Measurements from ENCODE around the gene DNAJA4. TPM values are rescaled to one million over a fixed set of nuclear protein-coding genes. Genes with fewer than 3 reads are reported as not detected.
A peak's percentile ranks its signal among the peaks of the same experiment; 100 is the strongest.

The DNAJA4 gene
- 0.08 TPM for polyA plus RNA-seq (2013, experiment 1 of 2)
- polyA plus RNA-seq (2013, experiment 2 of 2), result 0.06 TPM

DNA sequence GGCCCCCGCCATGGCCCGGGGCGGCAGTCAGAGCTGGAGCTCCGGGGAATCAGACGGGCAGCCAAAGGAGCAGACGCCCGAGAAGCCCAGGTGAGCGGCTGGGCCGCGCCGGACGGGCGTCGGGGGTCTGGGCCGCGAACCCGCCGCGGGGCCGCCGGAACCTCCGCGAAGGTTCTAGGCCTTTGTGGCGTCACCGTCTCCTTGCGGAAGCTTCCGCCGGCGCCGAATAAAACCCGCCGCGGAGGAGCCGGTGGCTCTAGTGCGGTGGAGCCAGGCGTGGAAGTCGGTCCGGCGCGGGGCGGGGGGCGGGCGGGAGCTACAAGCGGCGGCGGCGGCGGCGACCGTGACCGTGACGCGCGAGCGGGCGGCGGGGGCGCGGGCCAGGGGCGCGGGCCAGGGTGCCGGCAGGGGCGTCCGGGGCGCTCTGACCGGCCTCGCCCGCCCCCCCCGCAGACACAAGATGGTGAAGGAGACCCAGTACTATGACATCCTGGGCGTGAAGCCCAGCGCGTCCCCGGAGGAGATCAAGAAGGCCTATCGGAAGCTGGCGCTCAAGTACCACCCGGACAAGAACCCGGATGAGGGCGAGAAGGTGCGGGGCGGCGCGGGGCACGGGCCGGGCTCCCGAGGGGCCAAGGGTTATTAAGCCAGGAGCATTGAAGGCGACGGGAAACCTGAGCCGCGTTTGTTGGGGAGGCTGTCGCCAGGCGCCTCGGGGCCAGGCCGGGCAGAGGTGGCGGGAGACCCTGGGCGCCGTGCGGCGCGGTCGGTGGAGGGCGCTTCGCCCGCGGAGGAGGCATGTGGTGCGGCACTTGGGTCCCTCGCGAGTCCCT is at the start of gene DNAJA4:
TSS of gene DNAJA4 (plus strand) at position 259 of the 833 bp plus-strand sequence. CDS start at position 461, 202 bp downstream.
- H2BK5ac ChIP-seq (ENCODE audit: low read length), result no peak within 1 kb of the TSS
- H3K4ac ChIP-seq (ENCODE audit: low read length), result no peak within 1 kb of the TSS
- peak within 1 kb of the TSS; percentile 19 for H2AK5ac ChIP-seq (ENCODE audit: low read depth, low read length)
- no peak within 1 kb of the TSS for H3K4me2 ChIP-seq (ENCODE audit: insufficient read depth, low read length, poor library complexity, severe bottlenecking)
- peak within 1 kb of the TSS; percentile 29 for H3K23ac ChIP-seq (ENCODE audit: low read depth, low read length, poor library complexity)
- no peaks in the 10 kb centered on the region for H3K36me3 ChIP-seq (replicated peaks in 1 of 2; ENCODE audit: control insufficient read depth in 2 of 2, insufficient read depth in 2 of 2, low read length in 2 of 2)
- DNase-seq (ENCODE audit: low spot score), result no peak
- no peak within 1 kb of the TSS for H2BK120ac ChIP-seq (ENCODE audit: low read depth, low read length)
- peak within 1 kb of the TSS; percentile 42 for H2BK12ac ChIP-seq (ENCODE audit: low read length)
- no peak within 1 kb of the TSS for H3K18ac ChIP-seq (ENCODE audit: low read length)
- H3K9me3 ChIP-seq (replicated peaks in 1 of 2; ENCODE audit: control insufficient read depth in 2 of 2, insufficient read depth in 1 of 2, low read depth in 1 of 2, low read length in 2 of 2), result no peaks in the 10 kb centered on the region
- H3K4me1 ChIP-seq (ENCODE audit: control insufficient read depth in 2 of 2, insufficient read depth in 1 of 2, low read depth in 1 of 2, low read length in 2 of 2), result peaks cover 0 to 4% of the 10 kb centered on the region in 2 donors
- no peak within 1 kb of the TSS for H4K91ac ChIP-seq (ENCODE audit: low read depth, low read length, poor library complexity)
- H3K4me3 ChIP-seq (ENCODE audit: low read length in 2 of 2), result no peak within 1 kb of the TSS
- H3K27me3 ChIP-seq (ENCODE audit: control insufficient read depth in 3 of 3, insufficient read depth in 3 of 3, low read depth in 1 of 3, low read length in 3 of 3), result peaks cover 0 to 19% (median 7%) of the 10 kb centered on the region in 3 experiments
- peak within 1 kb of the TSS; percentile 40 for H3K14ac ChIP-seq (ENCODE audit: low read length)
- peak within 1 kb of the TSS; percentile 15 for H2BK15ac ChIP-seq (ENCODE audit: low read length)
- H3K9ac ChIP-seq (ENCODE audit: low read depth, low read length, poor library complexity), result peak within 1 kb of the TSS; percentile 27
- WGBS, 2 donors (ENCODE audit: extremely low coverage in 2 of 2, insufficient read length in 2 of 2, insufficient replicate concordance in 1 of 2), result no CpG with 5 or more reads among the region's 107 CpGs
- no peak within 1 kb of the TSS for H2AFZ ChIP-seq (ENCODE audit: low read length)
- H3K27ac ChIP-seq (replicated peaks; ENCODE audit: low read length), result no peak within 1 kb of the TSS
- H3K79me1 ChIP-seq (ENCODE audit: low read depth, low read length), result no peaks in the 10 kb centered on the region
- H4K8ac ChIP-seq (ENCODE audit: low read depth, low read length), result no peak within 1 kb of the TSS

DNA sequence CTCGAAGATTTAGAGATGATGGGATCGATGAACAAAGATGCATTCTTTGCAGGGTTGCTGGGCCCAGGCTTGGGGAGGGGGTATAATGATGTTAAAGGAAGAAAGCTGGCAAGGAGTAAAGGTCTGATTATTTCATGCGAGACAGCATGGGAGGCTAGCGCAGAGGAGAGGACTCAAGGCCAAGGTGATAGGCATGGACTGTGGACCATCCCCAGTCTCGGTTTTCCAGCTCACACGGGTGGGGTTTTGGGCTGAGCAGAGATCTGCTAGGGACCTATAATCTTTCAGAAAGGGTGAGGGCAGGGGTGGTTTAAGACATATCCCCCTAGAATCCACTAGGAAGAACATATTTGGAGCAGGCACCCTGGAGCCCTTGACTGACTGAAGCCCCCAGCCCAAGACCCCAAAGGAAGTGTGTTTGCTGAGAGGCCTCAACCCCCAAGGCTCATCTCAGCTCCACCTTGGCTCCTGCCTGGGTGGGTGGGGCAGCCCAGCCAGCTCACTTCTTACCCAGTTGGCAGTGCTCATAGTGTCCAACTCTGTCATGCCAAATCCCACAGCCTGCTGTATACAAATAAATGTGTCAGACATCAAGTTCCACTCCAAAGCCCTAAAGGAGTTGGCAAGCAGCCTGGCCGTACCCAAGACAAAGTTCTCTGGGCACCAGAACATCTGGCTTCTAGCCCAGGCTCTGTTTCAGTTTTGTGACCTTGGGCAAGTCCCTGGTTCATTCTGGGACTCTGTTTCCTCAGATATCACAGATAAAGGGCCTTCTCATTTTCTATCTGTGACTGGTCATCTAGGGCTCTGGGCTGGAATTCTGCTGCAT is 47.9 kb upstream of the DNAJA4 start:
- Histone ChIP-seq H3K4me1 (ENCODE audit: control insufficient read depth in 2 of 2, insufficient read depth in 1 of 2, low read depth in 1 of 2, low read length in 2 of 2) (peaks cover 0 to 2% of the 10 kb centered on the region in 2 donors), H3K79me1 (ENCODE audit: low read depth, low read length) (no peaks in the 10 kb centered on the region), H3K27me3 (ENCODE audit: control insufficient read depth in 3 of 3, insufficient read depth in 3 of 3, low read depth in 1 of 3, low read length in 3 of 3) (peaks cover 0 to 14% (median 0%) of the 10 kb centered on the region in 3 experiments), H4K8ac (ENCODE audit: low read depth, low read length) (no peak overlapping the region), H2AFZ (ENCODE audit: low read length) (no peak overlapping the region), H3K23ac (ENCODE audit: low read depth, low read length, poor library complexity) (no peak overlapping the region), H4K91ac (ENCODE audit: low read depth, low read length, poor library complexity) (no peak overlapping the region), H2BK15ac (ENCODE audit: low read length) (no peak overlapping the region), H3K27ac (replicated peaks; ENCODE audit: low read length) (no peak overlapping the region), H3K36me3 (replicated peaks in 1 of 2; ENCODE audit: control insufficient read depth in 2 of 2, insufficient read depth in 2 of 2, low read length in 2 of 2) (no peaks in the 10 kb centered on the region), H2BK12ac (ENCODE audit: low read length) (no peak overlapping the region), H3K14ac (ENCODE audit: low read length) (no peak overlapping the region), H3K4ac (ENCODE audit: low read length) (no peak overlapping the region), H3K18ac (ENCODE audit: low read length) (no peak overlapping the region), H2BK5ac (ENCODE audit: low read length) (no peak overlapping the region), H3K4me3 (ENCODE audit: low read length in 2 of 2) (no peak overlapping the region), H2AK5ac (ENCODE audit: low read depth, low read length) (no peak overlapping the region), H2BK120ac (ENCODE audit: low read depth, low read length) (no peak overlapping the region), H3K9me3 (replicated peaks in 1 of 2; ENCODE audit: control insufficient read depth in 2 of 2, insufficient read depth in 1 of 2, low read depth in 1 of 2, low read length in 2 of 2) (no peaks in the 10 kb centered on the region), H3K4me2 (ENCODE audit: insufficient read depth, low read length, poor library complexity, severe bottlenecking) (no peak overlapping the region), H3K9ac (ENCODE audit: low read depth, low read length, poor library complexity) (no peak overlapping the region)
- WGBS, 2 donors (ENCODE audit: extremely low coverage in 2 of 2, insufficient read length in 2 of 2, insufficient replicate concordance in 1 of 2), result no CpG with 5 or more reads among the region's 7 CpGs
- no peak for DNase-seq (ENCODE audit: low spot score)

DNA sequence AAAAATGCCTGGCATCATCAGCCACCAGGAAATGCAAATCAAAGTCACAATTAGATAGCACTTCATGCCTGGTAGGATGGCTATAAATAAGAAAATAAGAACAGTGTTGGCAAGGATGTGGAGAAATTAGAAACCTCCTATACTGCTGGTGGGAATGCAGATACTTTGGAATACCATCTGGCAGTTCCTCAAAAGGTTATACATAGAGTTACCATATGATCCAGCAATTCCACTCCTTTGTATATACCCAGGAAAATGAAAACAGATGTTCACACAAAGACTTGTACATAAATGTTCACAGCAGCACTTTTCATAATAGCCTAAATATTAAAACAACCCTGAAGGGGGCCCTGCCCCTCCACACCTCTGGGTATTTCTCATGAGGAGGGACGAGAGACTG is 43.6 kb upstream of the DNAJA4 start:
- Histone ChIP-seq H3K23ac (ENCODE audit: low read depth, low read length, poor library complexity) (no peak overlapping the region), H2BK120ac (ENCODE audit: low read depth, low read length) (no peak overlapping the region), H3K4me1 (ENCODE audit: control insufficient read depth in 2 of 2, insufficient read depth in 1 of 2, low read depth in 1 of 2, low read length in 2 of 2) (no peaks in the 10 kb centered on the region), H3K18ac (ENCODE audit: low read length) (no peak overlapping the region), H3K4me3 (ENCODE audit: low read length in 2 of 2) (no peak overlapping the region), H4K91ac (ENCODE audit: low read depth, low read length, poor library complexity) (no peak overlapping the region), H4K8ac (ENCODE audit: low read depth, low read length) (no peak overlapping the region), H3K36me3 (replicated peaks in 1 of 2; ENCODE audit: control insufficient read depth in 2 of 2, insufficient read depth in 2 of 2, low read length in 2 of 2) (no peaks in the 10 kb centered on the region), H2BK12ac (ENCODE audit: low read length) (no peak overlapping the region), H3K79me1 (ENCODE audit: low read depth, low read length) (no peaks in the 10 kb centered on the region), H3K9ac (ENCODE audit: low read depth, low read length, poor library complexity) (no peak overlapping the region), H2AFZ (ENCODE audit: low read length) (no peak overlapping the region), H2BK5ac (ENCODE audit: low read length) (no peak overlapping the region), H3K4ac (ENCODE audit: low read length) (no peak overlapping the region), H2AK5ac (ENCODE audit: low read depth, low read length) (no peak overlapping the region), H2BK15ac (ENCODE audit: low read length) (no peak overlapping the region), H3K9me3 (replicated peaks in 1 of 2; ENCODE audit: control insufficient read depth in 2 of 2, insufficient read depth in 1 of 2, low read depth in 1 of 2, low read length in 2 of 2) (peaks cover 0 to 1% of the 10 kb centered on the region in 2 donors), H3K27ac (replicated peaks; ENCODE audit: low read length) (no peak overlapping the region), H3K4me2 (ENCODE audit: insufficient read depth, low read length, poor library complexity, severe bottlenecking) (no peak overlapping the region), H3K27me3 (ENCODE audit: control insufficient read depth in 3 of 3, insufficient read depth in 3 of 3, low read depth in 1 of 3, low read length in 3 of 3) (peaks cover 0 to 4% (median 0%) of the 10 kb centered on the region in 3 experiments), H3K14ac (ENCODE audit: low read length) (no peak overlapping the region)
- no CpG with 5 or more reads among the region's 1 CpG for WGBS, 2 donors (ENCODE audit: extremely low coverage in 2 of 2, insufficient read length in 2 of 2, insufficient replicate concordance in 1 of 2)
- DNase-seq (ENCODE audit: low spot score), result no peak

All from neuronal stem cell (in vitro differentiated cells).